Stimulated activated CD4-positive, alpha-beta T cell treated with anti-CD3 and anti-CD28 coated beads, Interleukin-12 subunit alpha, Interleukin-12 subunit beta, amount 100 ng/mL, for 4 hours (primary cell): ENCODE results near the gene IFFO2.
A peak's percentile ranks its signal among the peaks of the same experiment; 100 is the strongest.

Source experiments
- DNase-seq: peaks from one replicate; pipeline ENCODE4 v3.0.0-alpha.2; 2020

The IFFO2 gene

DNA sequence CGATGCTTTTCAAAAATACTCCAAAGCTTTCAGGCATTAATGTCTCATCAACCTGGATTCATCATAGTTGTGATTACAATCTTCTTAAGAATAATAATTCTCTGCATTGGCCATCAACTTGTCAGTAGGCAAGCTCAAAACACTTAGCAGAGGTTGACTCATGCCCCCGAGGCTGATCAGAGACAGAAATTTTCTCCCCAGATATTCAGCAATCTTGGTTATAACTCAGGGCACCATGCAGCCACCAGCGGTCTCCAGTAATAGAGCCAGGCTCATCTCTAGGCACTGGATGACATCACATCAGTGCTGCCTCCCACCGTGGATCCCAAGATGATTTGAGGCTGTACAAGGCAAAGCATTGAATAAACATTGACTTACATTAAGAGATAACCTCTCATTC, 14.3 kb upstream of the IFFO2 start:
- no peak for DNase-seq

DNA sequence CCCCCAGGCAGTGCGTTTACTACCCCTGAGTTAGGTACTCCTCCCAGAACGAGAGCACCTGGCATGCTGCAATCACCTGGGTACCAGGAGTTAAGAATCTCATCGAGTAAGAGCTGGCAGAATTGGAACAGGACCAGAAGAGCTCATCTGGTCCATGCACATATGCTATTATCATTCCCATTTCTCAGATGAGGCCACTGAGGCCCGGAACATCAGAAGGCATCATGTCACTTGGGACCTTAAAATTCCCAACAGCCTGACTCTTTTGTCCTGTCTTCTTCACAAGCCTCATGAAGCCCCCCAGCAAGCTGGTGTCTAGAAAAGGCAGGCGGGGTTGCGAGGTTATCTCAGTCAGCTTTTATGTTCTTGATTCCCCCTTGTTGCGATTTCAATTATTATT, 13.9 kb upstream of the IFFO2 start:
- DNase-seq, result no peak

DNA sequence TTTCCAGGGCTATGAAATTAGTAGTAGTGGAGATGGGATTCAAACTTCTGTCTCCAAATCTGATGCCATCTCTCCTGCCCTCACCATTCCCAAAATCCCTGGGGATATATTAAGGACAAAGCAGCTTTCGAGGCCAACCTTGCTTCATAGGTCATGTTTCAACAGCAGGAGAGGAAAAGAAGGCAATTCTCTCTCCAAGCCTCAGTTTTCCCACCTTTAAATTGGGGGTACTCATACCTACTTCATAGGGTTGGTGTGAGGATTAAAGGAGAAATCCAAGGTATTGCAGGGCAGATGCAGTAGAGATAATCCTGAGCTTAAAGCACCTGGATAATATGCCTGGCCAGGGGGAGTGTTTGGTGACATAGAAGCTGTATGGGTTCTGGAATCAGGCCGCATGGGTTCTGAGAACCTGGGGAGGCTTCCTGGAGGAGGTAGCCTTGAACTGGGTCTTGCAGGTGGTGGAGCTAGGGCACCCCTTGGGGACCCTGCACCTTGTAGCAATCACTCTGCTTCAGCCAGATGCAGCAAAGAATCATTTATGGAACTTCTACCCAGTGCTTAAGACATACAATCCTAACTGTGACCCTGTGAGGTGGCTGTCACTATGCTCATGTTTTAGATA, 10.7 kb upstream of the IFFO2 start:
- no peak for DNase-seq

DNA sequence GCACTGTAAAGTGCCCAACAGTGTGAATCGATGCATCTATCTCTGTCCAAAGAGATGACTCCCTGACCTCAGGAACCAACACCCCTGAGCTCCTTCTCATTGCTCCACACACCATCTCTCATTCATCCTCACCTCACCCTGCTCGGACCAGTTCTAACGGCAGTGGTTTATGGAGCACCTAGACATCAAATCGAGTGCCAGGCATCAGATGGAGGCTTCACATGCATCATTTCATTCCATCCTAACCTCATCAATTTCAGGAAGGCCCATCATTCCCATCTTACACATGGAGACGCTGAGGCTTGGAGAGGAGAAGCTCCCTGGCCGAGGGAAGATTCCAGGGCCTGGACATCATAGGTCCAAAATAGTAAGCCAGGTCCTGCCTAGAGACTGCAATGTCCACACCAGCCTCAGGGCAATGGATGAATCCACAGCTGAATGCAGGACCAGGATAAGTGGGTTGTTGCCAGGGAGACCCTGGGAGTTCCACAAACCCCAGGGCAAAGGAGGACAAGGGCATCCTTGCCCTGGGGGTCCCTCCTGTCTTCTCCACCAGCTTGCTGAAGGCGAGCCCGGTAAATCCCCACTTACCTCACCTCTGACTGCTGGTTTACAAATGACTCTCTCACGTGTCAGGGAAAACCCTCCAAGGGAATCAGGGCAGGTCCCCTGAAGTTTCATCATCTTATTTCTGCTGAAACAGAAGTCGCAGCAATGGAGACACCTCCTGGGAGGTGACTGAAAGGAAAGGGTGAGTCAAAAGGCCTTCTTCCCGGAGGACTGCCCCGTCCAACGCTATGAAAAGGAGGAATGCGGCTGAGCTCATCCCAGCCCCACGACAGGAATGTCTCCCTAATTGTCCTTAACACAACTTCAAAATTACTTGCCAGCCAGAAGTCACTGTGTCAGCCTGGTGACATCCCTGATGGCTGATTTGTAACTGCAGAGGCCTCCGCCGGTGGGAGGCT, 9.0 kb upstream of the IFFO2 start:
- no peak for DNase-seq

DNA sequence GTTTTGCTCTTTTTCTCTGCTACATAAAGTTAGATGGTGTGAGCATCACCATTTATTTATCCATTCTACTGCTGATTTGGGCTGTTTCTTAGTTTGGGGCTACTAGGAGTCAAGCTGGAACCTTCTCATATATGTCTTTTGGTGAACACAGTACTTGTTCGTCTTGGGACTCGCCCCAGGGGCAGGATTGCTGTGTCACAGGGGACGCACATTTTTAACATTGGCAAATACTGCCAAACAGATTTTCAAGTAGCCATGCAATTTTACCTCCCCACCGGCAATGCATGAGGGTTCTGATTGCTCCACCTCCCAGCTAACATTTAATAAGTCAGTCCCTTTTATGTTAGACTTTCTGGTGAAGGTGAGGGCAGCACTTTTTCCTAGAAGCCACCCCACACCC, 7.5 kb upstream of the IFFO2 start:
- no peak for DNase-seq

DNA sequence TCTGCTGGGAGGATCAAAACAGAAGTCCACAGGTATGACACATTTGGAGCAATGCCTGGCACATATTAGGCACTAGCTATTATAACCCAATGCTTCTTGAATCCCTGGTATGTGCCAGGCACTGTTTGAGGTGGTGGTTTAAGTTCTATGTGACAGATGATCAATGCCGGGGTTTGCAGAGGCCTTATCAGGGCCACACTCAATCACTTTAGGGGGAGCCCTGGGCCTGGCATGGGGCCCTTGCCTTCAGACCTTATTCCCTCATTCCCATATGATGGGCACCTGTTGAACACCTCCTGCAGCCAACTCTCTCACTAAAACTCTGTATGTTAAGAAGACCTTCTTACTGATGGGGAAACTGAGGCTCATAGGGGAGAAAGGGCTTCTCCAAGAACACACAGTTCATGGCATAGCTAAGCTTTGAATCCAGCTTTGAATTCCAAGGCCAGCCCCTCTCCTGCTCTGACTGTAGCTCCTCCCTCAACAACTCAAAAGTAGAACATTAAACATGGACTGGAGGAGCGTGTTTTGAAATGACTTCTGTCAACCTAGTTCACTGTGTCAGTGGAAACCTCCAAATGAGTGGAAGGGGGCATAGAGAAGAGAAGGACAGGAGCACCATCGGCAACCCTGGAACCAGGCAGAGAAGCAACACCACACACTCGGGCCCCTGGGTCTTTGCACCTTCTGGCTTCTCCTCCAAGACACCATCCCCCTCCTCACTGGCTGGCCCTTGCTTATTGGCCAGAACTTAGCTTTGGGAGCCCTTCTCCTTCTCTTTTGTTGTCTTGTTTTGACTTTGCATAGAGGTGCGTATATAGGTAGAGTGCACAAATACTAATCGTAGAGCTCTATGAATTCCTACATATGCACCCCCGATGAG, 6.6 kb upstream of the IFFO2 start:
- no peak for DNase-seq

DNA sequence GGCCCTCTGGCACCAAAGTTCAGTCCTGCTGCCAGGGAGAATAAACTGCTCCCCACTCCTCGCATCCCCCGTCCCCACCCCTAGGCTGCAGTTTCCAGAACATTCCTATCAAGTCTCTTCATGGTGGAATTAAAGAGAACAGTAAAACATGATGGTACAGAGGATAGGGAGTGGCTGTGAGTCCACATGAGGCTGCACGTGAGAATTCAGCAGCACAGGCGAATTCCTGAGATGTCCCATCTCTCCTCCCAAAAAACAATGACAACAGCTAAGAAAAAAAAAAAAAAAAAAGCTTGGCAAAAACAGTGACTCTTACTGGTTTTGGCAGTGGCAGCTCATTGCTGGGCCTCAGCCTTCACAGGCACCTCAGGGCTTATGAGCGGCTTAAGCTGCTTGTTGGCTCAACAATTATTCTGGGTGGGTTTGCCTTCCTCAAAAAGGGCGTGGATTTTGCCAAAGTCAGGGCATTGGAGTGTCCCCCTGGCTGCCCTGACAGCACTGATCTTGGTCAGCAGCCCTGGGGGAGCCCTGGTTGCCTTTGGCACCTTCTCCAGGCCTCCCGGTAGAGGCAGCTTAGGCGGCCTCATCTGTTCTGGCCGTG, 5.7 kb upstream of the IFFO2 start:
- no peak for DNase-seq

DNA sequence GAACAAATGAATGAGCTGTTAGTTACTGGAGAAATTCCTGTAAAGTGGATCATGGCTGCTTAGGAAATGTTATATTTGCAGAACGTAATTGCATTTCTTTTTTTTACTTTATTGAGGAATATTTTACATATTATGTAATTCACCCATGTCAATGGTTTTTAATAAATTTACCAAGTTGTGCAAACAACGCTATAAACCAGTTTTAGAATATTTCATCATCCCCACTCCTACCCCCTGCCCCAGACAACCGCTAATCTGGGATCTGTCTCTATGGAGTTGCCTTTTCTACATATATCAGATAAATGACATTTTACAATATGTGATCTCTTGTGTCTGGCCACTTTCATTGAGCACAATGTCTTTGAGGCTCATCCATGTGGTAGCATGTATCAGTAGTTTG, 4.3 kb upstream of the IFFO2 start:
- no peak for DNase-seq

DNA sequence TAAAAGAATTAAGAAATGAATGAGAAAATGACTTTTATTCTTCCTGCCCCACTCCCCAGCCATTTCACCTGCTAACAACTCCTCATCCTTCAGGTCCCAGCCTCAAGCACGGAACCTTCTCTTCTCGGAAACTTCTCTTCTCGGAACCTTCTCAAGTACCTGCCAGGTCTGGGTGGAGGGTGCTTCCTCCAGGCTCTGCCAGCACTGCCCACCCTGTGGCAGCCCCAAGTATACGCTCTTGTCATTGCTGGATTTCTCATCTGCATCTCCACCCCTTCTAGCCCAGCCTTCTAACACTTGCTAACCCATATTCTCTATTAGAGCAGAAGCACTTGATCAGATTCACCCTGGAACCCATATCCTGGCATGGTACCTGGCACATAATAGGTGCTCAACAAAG, 3.9 kb upstream of the IFFO2 start:
- DNase-seq, result no peak

DNA sequence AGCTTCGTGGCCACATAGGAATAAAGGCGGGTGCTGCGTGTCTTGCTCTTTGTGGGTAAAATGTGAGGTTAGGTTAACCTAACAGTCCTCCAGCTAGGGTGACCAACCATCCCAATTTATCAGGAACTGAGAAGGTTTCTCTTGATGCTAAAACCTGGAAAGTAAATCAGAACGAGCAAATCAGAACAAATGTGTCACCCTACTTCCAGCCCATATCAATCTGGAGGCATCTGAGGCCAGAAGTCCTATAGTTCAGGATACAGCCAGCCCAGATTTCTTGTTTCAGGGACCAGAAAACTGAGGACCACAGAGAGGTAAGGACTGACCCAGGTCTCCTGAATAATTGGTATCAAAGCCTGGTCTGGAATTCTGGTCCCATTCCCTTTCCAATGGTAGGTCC, 3.1 kb upstream of the IFFO2 start:
- no peak for DNase-seq

DNA sequence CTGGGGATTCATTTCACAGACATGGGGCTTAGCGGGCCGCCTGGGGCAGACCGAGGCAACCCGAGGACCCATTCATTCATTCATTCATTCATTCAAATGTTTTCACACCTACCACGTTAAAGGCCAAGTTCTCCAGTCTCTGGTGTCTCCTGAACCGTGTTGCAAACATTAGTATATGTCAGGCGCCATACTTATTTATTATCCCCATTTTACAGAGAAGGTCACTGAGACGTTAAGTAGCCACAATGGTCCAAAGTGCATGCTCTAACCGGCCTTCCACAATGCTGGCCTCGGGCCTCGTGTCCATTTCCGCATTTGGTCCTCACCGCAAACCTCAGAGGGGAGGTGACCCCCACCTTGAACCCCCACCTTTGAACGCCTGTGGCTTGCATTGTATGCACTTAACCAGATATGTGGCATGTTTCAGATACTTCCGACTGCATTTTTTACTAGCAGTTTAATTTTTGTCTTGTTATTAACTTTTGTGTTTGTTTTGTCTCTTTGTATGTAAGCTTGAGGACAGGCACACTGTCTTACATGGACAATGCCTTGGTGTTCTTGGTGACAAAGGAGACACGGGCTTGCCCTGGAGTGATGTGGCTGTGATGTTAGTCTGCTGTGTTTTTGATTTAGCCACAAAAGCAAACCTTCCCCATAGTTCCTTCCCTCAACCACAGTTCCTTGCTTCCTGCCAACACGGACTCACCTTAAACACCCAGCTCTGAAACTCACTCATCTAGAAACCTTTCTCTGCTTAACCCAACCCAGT, 1.2 kb upstream of the IFFO2 start:
- DNase-seq, result no peak

DNA sequence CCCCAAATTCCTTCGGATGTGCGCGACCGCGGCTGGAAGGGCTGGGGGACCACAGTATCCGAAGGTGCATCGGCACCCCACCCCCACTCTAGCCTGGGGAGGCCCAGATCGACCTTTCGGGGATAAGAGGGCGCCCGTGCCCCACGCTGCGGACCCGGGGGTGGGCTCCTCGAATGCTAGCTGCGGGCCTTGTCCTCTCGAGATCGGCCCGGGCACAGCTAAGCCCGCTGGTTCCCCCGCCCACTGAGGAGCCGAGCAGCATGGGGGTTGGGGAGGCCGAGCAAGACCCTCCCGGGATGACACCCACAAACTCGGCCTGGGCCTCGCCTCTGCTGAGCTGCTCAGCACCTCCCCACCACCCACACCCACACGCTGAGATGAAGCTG, 653 bp upstream of the IFFO2 start:
- no peak for DNase-seq

DNA sequence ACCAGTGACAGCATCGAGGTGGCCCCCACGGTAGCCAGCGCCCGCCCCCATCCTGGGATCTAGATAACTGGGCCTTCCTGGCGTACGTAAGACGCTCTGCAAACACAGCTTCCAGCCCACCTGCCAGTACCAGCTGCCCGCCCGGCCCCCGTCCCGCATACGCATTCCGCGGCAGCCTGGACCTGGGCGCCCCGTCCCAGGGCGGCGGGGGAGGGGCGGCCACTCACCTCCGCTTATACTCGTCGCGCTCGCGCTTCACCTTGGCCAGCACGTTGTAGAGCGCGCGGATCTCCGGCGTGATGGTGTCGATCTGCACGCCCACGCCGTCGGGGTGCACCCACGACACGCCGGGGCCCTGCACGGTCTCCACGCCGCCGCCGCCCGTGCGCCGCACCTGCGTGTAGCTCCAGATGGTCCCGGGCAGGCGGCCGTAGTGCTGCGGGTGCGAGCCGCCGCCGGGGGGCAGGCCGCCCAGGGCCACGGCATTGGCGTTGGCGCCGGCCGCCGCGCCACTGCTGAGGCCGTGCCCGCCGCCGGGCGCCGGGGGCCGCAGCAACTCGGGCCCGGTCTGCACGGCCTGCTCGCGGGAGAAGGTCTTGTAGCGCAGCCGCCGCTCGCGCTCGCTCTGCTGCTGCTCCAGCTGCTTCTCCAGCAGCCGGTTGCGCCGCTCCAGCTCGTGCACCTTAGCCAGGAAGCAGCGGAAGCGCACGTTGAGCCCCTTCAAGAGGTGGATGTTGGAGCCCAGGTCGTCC, 859 bp downstream of the IFFO2 start:
- DNase-seq, result peak; percentile 60

DNA sequence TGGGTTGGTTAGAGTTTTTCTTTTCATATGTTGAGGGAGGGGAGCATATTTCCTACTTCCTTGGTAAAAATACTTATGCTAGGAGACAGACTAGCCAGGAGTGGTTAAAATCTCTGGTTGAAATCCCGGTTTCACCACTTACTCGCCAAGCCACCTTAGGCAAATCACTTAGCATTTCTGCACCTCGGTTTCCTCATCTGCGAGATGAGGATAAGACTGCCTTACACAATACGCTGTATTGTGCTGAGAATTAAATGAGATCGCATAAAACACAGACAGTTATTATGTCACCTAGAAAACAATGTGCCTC, 1.4 kb downstream of the IFFO2 start:
- no peak for DNase-seq

DNA sequence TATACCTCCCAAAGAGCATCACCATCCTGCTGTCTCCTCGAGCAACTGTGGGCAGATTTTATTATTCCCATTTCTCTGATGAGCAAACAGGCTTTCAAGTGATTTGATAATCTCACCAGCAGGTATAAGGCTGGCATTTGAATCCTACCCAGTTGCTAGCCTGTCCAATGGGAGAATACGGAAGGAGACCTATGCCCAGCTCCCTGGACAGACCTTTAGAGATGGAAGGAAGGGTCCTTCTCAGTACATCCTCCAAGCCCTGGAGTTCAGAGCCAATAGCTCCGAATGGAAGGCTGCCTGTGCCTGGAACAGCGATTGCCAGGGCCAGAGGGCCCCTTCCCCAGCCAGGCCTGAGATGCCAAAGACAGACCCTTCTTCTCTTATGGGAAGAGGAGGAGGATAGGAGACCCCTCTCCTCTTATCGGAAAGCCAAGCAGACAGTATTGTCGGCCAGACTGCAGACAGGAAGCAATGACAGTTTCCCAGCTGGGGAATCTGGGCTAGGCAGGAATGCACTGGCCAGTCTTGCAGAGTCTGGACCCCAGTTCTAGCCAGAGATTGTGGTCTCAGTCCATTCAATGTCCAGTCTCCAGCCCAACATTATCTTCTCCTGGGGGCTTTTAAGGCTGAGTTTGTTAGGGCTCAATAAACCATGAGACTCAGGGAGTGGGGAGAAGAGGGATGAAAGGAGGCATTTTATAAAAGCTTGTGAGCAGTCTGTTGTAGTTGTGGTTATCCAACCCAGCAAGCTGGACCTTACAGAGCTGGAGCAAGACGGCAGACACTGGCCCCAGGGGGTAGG, 2.0 kb downstream of the IFFO2 start:
- no peak for DNase-seq

DNA sequence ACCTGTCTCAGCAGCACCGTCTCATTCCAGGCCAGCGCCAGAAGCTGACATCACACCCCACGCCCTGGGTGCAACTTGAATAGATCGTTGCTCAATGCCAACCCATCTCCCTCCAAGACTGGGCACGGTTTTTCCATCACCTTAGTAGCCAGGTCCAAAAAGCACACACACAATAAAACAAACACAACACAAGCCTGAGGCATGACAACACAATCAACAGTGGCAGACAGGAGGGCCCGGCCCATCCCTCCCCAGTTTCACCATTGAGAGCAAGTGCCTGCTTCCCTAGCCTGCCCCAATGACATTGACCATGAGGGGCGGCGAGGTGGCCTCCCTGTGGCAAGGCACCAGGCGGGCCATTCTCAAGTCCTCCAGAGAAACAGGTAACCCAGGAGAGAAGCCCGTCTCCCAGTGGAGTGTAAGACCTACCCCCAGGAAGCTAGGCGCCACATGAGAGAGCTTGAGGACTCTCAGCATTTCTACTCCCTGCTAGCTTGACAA, 2.7 kb downstream of the IFFO2 start:
- no peak for DNase-seq

DNA sequence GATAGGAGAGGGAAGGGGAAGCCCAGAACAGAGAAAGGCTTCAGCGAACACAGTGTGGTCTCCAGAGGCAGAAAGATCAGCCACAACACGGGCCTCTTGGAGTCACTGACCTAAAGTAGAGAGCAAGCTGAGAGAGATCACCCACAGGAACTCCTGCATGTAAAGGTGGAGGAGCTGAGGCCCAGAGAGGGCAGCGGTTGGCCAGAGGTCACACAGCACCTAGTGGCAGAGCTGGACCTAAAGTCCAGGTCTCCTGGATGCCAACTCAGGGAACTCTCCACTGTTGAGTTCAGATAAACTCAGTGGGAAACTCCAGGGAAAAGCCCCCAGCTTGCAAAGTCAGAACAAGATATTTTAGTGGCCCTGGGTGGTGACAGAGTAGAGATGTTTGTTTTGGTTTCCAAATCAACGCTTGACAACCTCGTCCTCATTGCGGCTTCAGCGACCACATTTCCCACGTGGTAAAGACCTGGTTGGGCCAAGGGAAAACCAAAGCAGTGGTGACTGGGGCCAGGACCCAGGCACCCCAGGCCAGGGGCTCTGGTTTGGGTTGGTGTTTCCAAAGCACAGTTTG, 4.6 kb downstream of the IFFO2 start:
- peak; percentile 54 for DNase-seq

DNA sequence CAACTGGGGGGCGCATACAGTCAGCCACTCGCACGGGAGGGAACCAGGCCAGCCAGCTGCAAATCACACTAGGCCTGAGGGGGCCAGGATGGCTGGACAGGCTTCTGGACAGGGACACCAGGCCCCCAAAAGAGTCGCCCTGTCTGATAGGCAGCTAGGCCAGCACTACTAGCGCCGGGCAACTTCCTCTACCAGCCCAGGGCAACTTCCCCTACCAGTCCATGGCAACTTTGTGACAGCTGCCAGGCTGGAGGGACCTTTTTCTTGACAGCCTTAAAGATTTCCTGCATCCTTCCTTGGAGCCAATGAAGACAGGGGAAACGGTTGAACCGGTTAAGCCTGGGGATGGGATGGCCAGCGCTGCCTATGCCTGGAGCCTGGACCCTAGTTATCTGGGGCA, 5.1 kb downstream of the IFFO2 start:
- no peak for DNase-seq

DNA sequence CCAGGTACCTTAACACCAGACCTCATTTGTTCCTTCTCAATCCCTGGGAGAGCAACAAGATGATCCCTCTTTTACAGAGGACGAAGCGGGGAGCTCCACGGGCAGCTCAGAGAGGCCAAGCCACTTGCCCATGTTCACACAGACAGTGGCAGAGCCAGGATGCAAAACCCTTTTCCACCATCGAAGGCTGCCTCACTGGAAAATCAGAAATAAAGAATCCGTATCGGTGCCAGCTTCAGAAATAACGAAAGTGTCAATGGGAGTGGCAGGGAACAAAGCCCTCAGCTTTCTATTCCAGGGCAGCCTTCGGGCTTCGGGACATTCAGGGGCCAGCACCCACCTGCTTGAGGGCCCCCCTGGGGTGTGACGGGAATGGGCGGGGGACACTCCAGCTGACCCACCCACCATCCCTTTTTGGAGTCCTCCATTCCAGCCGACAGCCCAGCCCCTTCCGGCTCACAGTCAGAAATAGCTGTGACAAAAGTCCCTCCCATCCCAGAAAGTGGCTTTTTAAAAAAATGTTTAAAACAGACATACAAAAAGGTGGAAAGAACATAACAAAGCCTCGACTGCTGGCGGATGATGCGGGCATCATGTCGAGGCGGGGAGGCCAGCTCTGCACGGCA, 6.0 kb downstream of the IFFO2 start:
- DNase-seq, result no peak
